ENCODE data around the gene TBX15.
"Not testable (repeated sequence)": the region's sequence is repeated elsewhere in the genome, so short reads cannot be mapped to it uniquely, and the experiment has no call there.

Gene TBX15

DNA sequence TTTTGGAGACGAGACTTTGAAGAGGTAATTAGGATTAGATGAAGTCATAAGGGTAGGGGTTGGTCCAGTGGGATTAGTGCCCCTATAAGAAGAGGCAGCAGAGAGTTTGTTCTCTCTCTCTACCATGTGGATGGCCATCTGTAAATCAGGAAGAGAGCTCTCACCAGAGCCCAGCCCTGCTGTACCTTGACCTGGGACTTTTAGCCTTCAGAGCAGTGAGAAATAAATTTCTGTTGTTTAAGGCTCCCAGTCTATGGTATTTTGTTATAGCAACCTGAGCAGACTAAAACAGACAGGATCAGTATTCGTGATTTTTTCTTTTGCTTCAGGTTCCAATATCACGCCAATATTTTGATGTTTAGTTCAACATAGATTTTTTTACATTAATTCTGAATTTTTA lies 30.0 kb downstream of the TBX15 start:
- DNase-seq = no peak

DNA sequence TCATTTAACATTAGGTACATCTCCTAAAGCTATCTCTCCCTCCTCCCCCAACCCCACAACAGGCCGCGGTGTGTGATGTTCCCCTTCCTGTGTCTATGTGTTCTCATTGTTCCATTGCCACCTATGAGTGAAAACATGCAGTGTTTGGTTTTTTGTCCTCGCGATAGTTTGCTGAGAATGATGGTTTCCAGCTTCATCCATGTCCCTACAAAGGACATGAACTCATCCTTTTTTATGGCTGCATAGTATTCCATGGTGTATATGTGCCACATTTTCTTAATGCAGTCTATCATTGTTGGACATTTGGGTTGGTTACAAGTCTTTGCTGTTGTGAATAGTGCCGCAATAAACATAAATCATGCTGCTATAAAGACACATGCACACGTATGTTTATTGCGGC lies 30.6 kb downstream of the TBX15 start:
- not testable (repeated sequence) for DNase-seq

DNA sequence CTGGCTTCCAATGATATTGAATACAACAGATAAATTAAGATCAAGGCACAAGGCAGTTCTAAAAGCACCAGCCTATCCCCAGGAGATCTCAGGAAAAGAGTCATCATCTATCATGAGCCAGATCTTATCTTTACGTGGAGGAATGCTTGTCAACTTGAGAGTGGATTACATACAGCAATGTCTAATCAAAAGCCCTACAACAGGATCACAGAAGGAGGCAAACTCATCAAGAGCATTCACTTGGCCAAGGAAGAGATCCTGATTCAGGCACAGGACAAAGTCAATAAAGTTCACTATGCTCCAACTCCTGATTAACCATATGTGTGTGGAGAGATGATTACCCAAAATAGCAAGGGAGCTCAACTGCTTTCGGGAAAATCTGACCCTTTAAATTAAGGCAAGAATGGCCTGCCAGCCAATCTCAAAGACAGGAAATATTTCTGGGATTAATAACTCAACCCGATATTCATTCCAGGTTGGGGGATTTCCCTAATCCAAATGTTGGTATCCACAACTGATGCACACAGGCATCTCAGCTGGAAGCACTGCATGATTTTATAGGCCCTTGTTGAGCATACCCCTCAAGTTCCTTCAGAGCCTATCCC lies 33.7 kb downstream of the TBX15 start:
- no peak for DNase-seq

DNA sequence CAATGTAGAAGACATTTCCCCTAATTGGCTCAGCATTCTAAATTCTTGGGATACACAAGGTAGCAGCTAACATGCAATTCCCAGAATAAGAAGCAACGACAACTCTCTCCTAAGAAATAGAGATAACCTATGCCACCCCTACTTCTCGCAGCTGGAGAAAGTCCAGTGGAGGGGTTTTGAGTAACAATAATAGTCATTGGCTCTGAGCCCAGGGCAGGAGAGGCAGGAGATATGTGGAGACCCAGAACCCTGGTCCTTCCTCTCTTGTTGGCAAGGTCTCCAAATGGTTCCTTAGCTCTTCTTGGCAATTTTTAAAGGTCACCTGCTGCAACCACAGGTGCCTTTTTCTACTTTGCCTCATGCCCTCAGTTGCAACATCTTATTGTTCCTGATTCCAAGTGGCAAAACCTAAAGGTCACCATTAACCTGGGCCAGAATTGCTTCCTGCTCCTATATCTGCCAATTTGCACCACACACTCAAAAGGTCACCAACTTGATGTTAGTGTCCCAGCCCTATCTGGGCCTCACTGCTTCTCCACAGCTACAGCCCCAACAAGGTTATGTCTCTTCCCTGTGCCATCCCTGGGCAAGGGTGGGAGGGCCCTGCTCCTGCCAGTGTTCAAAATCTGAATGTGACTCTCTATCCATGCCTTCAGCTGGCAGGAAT lies 36.7 kb downstream of the TBX15 start:
- no peak for DNase-seq

DNA sequence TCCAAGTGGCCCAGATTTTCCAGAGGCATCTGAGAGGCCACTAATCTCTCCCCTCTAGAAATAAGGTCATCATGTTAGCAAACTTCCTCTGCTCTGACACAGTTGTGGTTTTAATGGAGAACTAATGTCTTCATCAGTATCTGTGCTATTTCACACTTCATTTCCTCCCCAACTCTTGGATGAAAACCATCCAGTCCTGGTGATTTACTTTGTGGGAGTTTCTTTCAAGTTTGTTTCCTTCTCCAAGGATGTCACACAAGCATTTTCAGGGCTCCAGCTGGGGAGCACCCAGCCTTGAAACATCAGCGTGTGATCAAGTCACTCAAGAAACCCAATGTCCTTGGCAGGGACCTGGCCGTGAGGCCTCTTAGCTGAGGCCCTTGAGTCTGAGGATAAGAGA lies 38.8 kb downstream of the TBX15 start:
- DNase-seq = no peak

DNA sequence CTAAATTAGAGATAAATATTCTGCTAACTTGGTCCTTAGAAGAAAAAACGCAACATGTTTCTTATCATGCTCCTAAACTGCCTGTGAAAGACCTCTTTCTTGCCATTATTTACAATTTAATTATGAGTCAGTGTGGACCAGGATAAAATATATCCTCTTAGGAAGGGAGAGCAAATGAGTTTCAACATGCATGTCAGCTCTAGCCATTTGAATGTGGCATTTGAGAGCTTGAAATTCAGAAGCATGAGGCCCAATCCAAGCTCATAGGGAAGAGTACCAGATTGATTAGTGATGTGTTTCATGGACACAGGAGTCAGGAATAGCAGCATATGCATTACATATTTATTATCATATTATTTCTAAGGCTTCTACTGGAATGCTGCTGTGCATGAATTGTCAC lies 39.3 kb downstream of the TBX15 start:
- DNase-seq = no peak

DNA sequence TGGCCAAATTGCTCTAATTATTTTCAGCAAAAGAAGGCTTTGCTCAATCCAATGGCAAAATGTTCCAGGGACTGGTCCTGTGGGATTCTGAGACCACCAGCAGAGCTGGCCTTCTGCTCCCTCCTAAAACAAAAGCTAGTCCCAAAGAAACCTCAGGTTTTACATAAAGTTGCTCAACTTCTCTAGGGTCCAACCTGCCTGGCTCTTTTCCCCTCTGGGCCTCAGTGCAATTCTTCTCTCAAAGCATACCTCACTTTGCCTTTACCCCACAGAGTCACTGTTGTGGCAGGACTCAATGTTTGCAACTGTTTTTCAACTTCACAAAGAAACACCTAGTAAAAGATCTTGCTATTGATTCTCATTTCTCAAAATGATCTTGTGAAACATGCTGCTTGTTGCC lies 39.8 kb downstream of the TBX15 start:
- DNase-seq = no peak

DNA sequence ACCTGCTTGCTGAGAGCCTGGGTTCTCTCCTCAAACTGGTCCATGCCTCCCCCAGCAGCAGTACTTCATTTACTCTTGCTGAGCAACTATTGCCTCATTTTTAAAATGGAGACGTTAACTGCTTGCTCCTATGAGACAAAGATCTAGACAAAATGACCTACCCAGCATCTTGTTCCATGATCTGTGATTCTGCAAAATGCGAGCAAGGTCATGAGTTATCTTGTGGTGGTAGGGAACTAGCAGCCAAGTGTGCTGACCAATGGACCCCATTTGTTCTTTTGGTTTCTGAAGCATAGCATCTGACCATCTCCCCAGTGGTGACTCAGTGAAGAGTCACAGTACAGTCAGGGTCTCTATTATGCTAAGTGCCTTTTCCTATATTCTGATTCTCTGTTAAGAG lies 40.4 kb downstream of the TBX15 start:
- no peak for DNase-seq

DNA sequence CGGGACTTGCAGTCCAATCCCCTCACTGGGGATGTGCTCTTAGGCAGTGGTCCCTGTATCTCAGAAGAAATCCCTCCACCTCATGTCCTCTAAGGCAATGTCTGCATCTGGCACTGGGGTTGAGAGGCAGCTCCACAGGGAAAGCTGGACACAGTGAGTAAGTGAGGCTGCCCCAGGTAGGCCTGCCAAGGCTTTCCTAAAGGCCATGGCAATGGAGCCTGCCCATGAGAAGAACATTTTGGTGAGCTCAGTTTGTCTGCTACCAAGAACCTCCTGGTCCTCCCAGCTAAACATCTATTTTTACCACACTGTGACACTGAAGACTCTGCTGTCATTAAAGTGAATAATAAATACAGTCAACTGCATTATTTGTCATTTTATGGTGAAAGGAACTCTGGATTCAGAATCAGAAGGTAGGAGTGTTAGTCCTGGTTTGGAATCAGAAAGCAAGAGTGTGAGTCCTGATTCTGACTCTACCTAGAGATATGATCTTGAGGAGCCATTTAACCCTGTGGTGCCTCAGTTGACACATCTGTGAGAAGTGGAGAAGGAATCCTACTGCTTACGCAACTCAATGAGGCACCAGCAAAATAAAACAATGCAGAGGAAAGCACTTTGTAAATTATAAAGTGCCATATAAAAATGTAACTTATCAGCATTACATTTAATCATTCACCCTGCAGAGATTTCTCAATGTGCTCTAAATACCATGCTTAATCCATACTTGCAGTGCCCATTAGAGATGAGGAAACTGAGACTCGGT lies 41.0 kb downstream of the TBX15 start:
- no peak for DNase-seq

DNA sequence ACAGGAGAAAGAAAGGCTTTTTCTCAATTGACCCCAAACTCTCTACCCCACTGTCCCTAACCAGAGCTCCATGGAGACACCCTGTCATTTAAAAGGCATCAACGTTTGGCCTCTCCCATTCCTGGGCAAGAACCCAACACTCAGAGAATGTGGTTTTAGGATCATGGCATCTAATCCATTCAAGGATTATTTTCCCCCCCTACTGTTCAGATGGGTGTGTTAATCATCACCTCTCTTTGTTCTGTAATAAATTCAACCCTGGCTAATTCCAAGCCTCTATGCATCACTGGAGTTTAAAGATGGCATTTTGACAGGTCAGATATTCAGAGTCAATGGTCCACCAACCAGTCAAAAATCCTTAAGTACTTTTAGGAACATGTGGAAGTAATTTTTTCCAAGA lies 42.7 kb downstream of the TBX15 start:
- DNase-seq = no peak

DNA sequence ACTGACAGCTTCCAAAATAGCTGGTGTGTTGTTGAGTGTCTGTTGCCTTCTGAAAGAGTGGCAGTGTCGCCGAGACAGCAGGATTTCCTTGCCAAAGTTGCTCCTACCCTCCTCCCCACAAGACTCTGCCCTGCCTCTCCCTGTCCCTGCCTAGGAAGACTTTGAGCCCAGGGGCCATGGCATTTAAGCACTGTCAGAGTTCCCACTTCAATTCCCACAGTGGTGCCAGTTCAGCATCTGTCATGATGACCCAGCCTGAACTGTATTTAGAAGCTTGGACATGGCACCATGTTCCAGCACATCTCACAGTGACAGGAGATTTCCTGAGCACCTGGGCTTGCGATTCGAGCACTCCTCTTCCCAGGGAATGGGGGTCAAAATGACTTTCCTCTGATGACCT lies 43.6 kb downstream of the TBX15 start:
- DNase-seq = no peak

DNA sequence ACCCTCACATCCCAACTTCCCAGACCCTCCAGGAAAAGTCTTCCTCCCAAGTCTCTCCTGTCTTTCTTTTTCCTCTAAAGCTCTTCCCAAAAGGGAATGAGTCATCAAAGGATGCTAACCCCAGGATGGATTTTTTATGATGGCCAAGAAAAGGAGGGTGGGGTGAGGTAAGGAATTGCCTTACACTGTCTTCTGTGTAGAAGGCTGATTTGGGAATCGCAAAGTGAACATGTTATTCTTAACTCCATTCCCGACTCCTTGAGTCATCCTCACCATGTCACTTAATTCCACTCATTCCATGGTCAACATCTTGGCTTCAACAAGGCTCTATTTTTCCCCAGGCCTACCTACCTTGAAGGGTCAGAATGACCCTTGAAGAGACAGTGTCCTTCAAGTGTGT lies 44.0 kb downstream of the TBX15 start:
- no peak for DNase-seq

DNA sequence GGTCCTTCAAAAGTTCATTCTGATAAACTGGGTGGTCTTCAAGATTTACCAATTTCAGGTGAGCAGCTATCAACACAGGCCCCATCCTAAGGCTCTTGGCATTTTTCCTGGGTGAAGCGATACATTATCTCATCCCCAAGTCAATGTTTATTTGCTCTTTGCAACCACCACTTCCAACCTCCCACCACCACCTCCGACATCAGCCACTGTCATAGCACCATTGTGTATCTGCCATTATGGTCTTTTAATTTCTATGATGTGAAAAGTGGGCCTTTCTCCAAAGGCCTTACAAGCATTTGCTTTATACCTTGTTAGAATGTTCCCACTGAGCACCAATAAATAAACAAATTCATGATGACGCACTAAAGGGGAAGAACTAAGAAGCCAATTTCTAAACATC lies 47.2 kb downstream of the TBX15 start:
- DNase-seq = no peak

DNA sequence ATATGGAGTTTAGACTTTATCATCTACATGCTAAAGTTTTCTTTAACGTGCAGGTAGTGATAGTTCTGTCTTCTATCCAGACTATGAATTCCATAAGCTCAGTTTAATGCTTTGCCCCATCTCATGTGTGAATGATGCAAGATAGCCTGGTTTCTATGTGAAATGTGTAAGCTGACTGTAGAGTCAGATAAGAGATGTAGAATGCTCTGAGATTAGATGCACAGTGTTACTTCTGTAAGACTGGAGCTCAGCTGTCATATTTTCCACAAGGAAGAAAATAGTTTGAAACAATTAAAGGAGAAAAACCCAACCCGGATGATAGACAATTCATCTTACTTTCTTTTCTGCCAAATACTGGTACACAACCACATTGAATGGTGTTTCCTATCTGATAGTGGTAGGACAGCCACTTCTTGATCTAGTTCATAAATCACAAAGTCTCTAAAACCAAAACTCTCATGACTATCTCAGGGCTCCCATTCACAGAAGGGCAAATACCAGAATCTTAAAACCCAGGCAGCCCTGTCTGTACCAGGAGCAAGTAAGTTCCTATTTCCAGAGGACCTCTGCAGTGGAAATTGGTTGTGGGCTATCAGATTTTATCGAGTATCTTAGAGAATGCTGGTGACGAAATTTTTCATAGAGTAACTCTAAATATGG lies 50.6 kb downstream of the TBX15 start:
- no peak for DNase-seq

DNA sequence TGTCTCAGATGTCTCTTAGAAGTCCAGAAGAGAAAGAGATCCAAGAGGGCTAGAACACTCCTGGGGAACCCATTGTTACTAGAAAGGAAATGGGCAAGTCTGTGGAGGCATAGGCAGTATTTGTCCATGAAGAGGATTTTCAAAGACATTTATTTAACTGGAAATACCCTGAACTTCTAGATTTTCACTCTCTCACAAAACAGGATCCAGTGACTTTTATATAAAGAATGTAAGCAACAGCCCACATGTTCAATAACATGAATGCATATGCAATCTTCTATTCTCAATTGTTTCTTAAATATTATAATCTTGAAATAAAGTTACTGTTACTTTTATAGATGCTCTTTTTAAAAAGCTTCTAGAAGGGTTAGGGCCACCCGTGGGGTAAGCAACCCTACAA lies 53.4 kb downstream of the TBX15 start:
- no peak for DNase-seq

DNA sequence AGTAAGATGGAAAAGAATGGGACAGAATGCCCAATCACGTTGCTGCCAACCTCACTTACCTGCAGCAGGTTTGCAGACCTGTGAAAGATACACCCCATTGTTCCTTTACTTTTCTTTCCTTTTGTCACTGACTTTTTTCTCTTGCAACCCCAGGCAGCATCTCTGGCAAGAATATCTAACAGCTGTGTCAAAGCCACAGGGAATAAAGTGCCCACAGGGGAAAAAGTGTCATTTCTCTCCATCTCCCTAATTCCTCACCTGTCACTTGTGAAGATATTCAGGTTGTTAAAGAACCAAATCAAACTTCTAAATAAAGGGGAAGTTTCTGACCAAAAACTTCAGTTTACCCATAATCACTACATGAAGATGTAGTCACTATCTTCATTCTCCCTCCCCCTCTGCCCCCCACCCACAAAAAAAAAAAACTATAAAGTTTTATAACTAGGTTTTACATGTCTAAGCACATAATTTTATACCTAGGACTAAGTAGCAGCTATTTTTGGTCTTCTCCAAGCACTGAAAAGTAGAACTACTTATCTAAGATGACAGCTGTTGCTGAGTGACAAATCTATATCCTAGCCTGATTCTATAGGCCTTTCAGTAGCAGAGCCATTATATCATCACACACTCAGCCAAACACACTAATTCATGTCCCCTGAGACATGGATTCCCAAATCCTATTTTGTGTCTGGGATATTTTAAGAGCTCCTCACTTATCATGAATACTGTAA lies 54.9 kb downstream of the TBX15 start:
- no peak for DNase-seq

DNA sequence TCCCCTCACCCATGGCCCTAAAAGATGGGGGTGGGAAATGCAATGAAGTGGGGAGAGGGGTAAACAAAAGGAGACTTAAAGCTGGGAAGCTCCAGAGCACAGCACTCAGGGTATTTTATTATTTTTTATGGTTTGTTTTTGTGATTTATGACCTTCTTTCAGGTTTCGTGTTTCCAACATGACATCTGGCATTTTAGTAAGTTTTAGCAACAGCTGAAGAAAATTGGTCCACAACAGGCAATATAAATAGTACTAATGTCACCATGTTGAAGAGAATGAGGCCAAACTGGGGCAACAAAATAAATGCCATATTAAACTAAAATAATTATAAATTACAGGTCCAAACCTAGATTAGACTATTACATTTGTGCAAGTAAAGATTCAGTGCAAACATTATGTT lies 56.3 kb downstream of the TBX15 start:
- no peak for DNase-seq

DNA sequence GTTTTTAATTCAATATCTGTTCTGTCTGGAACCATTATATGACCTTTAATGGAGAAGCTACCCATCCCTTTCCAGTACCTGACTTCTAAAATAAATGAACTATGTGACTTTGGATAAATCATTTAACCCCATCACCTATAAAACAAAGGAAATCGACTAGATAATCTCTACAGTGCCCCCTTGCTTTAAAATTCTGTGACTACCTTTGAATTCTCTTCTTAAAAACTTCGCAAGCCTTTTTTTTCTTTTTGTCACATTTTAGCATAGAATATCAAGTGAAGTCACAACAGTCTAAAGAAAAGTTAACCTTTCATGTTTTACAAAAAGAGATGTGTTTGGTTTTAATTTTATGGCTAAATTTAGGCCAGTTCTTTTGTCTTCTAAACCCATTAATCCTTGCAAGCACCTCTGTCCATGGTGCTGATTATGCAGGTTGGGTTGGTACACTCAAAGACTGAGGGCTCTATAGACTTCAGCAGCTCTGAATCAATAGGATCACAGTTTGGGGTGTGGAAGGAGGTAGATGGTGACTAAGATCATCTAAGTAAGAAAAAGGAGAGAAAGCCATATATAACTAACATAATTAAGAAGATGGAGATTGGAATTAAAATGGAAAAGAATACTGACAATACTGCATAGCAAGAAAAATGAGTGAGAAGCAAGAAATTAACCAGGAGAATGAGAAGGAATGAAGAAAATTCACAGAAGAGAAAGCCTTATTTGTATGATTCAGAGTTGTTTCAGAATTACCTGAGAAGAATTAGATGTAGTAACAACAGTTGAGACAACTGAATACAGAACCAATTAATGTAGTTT lies 59.2 kb downstream of the TBX15 start:
- DNase-seq = no peak

DNA sequence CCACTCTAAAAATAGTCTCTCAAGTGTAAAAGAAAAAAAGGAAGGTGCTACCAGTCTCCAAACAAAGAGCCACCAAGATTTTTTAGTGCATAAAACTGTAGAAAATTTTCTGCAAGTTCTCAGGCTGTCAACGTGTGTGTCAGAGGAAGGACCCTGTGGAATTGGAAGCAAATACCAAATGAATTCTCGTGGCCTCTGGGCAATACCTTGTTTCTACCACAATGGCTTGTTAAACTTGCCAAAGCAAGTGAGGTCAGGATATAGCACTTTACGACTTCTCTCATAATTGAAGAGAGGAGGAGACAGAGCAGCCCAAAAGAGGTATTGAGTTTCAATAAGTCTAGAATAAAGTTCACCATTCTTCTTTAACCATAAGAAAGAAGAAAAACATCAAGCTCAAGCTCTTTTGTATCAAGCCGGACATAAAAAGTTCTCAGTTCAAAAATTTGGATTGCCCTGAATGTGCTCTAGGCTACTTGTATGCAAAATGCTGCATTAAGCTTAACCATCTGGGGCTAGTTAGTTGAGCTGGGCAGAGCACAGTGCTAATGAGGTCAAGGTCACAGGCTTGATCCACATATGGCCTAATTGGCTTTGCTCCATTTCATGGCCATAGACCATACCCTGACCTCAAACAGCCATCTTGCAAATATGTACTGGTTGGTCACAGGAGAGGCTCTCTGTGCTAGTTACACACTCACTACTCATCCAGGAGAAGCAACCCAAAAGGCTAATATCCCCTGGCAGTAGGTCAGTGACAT lies 60.5 kb downstream of the TBX15 start:
- DNase-seq = no peak

DNA sequence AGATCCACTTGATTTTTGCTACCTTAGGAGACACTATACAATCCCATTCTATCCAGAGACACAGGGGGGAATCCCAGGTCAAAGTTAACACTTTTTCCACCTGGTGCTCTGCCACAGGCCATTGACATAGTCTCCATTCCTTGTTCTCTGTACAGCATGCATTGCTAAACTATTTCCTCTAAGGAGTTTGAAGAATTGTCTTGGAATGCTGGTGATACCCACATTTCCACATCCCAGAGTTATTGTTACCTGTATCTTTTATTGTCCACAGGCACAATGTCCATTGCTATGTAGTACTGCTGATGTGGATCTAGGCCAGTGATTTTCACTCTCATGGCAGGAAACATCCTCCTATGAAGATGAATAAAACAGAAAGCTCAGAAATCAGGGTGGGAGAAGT lies 61.9 kb downstream of the TBX15 start:
- no peak for DNase-seq

DNA sequence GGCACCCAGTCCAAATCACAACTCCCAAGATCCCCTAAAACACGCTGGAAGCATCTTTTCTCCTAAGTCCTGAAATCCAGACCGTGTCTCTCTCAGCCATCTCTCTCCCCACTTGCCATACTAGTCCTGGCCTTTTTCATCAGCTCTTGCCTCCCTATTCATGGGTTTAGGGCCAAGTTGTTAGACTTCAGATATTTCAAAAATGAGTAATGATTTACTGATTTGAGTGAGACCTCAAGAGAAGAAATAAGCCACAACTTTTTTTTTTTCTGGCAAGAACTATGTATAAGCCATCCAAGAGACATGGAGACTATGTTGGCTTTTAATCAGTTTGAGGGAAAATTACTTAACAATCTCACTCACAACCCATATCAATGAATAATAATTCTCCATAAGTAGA lies 62.5 kb downstream of the TBX15 start:
- DNase-seq = no peak

DNA sequence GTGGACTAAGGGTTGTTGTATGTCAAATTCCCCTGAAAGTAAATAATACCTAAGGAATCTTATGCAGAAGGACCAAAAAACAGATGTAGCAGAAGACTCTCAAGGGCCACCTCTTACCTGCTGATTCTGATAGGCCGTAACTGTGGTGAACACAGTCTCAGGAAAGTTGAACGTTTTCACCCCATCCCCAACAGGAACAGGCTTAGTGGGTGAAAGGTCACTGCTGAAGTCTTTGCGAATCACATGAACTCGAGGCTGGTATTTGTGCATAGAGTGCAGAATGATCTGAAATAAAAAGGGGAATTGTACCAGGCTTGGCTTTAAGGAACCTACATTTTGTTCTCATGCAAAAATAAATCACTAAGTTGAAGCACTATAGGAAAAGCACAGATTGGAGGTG lies 64.8 kb downstream of the TBX15 start:
- DNase-seq = no peak

Data from stimulated activated naive CD4-positive, alpha-beta T cell treated with Interleukin-2 at 50 U/mL for 16 hours (primary cell).